Stimulated activated CD8-positive, alpha-beta memory T cell treated with anti-CD3 and anti-CD28 coated beads, Interleukin-4, amount 100 ng/mL, for 4 hours (primary cell): ENCODE results near the gene SLC49A3.
"Not testable (repeated sequence)": the region's sequence is repeated elsewhere in the genome, so short reads cannot be mapped to it uniquely, and the experiment has no call there.

Source experiments
- DNase-seq, 2 donors: peaks; one replicate each; pipeline ENCODE4 v3.0.0-alpha.2; 2020; ENCODE audit warnings: low read depth in 2 of 2, low spot score in 1 of 2

The SLC49A3 gene

GRCh38 chr4:681736-682451 is 7.1 kb downstream of the SLC49A3 start:
- no peak for DNase-seq

GRCh38 chr4:680928-681645 is 7.9 kb downstream of the SLC49A3 start:
- DNase-seq: no peak

- DNase-seq: no peak
Measured at GRCh38 chr4:680551-680927, 8.4 kb downstream of the SLC49A3 start.

- DNase-seq: no peak
Measured at GRCh38 chr4:680091-680490, 8.9 kb downstream of the SLC49A3 start.

GRCh38 chr4:679629-680028 is 9.3 kb downstream of the SLC49A3 start:
- no peak for DNase-seq

- no peak for DNase-seq
Measured at GRCh38 chr4:679104-679481, 9.9 kb downstream of the SLC49A3 start.

GRCh38 chr4:678331-679103 is 10.4 kb downstream of the SLC49A3 start:
- DNase-seq: no peak

- DNase-seq: no peak
Measured at GRCh38 chr4:677431-678293, 11.3 kb downstream of the SLC49A3 start.

- no peak for DNase-seq
Measured at GRCh38 chr4:676871-677235, 12.1 kb downstream of the SLC49A3 start.

- no peak for DNase-seq
Measured at GRCh38 chr4:675980-676870, 12.7 kb downstream of the SLC49A3 start.

- DNase-seq: no peak
Measured at GRCh38 chr4:675036-675882, 13.7 kb downstream of the SLC49A3 start.

GRCh38 chr4:674172-675035 is 14.5 kb downstream of the SLC49A3 start, which contains the start of the genes ATP5ME and MYL5:
TSS of gene ATP5ME (minus strand) at chr4:674276. CDS start at chr4:674247, 29 bp downstream.
TSS of gene MYL5 (plus strand) at chr4:674542. CDS start at chr4:678027, 3,485 bp downstream.
- peak; percentile 93 to 94 for DNase-seq

- no peak for DNase-seq
Measured at GRCh38 chr4:673349-674091, 15.4 kb downstream of the SLC49A3 start.

GRCh38 chr4:671769-672168 is 17.2 kb downstream of the SLC49A3 start:
- no peak for DNase-seq

GRCh38 chr4:669806-670559 is 19.0 kb downstream of the SLC49A3 start:
- not testable (repeated sequence) for DNase-seq

- DNase-seq: not testable (repeated sequence)
Measured at GRCh38 chr4:668219-668618, 20.7 kb downstream of the SLC49A3 start.

- DNase-seq: no peak
Measured at GRCh38 chr4:667545-667925, 21.4 kb downstream of the SLC49A3 start.
